Endothelial cell of hepatic sinusoid (primary cell): ENCODE results near the gene TPRG1.

Experiments used
- in situ Hi-C: cut with HindIII; loops from 2 replicates; pipeline ENCODE4 v1.10.0; 2017; ENCODE audit warnings: low sequenced_read_pairs

TPRG1 gene, protein sequence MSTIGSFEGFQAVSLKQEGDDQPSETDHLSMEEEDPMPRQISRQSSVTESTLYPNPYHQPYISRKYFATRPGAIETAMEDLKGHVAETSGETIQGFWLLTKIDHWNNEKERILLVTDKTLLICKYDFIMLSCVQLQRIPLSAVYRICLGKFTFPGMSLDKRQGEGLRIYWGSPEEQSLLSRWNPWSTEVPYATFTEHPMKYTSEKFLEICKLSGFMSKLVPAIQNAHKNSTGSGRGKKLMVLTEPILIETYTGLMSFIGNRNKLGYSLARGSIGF

DNA sequence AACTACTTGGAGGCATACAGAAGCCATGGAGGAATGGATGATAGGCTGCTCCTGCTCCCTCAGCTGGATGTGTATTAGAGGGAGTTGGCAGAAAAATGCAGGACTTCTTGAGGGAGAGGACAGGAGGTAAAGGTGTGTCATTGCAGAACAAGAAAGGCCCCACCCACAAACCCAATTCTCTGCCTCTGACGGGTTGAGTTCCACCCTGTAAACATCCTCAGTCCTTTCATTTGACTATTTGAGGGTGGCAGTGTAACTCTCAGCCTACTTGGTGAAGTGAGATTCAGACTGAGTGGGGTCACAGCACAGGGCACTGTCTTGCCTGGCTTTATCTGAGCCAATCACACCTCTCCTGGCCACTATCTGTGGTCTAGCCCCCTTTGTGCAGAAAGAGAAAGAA, at the start of gene TPRG1:
TSS of gene TPRG1 (plus strand) at position 265 of the 400 bp plus-strand sequence. CDS start 35,414 bp downstream, outside the sequence.
- in situ Hi-C loops: no loop called here

DNA sequence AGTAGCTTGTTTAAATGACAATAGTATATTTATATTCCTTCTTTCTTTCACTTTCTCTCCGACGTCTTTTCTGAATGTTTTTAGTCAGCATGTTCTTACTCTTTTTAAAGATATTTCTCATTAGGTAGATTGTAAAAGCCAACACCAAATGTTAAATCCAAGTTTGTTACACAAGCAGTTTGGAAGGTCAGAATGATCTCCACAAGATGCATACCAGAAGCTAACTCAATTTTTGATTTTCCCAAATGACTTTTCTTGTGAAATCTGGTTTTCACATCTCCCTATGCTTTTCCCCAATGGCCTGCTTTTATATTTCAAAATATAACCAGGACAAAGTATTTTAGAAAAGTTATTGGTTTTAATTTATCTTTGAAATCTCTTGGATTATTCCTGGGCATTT, 49.7 kb upstream of the TPRG1 start:
- in situ Hi-C loops: no loop called here

DNA sequence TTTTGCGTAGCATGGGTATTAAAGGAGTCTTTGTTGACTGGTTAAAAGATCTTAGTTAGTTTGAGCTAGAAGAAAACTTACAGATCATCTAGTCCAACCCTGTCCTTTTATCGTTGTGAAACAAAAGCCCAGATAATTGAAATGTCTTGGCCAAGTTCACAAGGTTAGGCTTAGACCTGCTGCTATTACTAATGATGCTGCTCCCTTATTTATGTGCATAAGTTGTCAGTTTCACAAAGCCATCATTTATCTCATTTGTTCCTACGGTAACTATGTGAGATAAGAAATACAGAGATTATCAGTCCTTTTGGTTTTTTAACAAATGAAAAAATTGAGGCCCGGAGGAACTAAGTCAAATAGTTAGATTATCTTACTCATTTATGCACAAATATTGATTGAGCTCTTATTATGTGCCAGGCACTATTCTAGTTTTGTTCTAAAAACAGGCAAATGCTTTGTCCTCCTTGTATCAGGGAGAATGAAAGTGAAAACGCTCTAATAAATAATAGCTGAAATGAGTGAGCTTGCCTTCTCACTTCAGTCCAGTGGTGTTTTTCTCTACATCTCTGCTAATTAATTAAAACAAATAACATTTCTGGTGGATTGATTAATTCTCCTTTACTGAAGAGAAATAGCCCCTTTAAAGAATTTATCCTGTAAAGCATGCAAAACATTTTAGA, 49.1 kb upstream of the TPRG1 start:
- in situ Hi-C loops: no loop called here

DNA sequence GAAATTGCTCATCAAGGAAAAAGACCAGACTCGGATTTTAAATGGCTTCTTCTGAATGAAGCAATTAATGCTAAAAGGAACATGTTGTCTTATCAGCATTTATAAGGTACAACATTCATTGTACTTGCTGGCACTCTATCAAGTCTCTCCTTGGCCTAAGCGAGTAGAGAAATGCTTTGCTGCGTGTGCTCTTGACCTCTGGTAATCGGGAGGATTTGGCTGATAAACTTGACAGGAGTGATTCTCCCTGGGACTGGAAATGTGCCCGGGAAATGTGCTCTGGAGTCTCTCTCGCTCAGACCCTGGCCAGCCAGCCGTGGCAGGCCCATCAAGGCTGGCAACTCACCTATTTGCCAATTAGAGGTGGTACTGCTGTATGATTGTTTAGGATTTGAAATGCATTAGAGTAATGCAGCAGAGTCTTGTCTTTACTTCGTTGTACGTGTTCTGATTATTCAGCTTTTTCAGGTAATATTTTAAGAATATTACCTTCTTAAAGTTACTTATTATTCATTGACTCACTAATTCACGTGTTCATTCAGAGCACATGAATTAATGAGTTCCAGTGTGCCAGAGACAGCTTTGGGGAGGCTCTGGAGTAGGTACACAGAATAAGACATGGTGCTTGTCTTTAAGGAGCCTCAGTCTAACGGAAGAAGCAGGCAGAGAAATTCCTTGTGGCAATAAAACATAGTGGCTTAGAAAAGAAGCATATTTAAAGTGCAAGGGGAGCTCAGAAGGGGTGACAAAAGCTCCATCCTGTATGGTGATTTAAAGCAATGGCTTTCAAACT, 48.0 kb upstream of the TPRG1 start:
- in situ Hi-C loops: no loop called here

DNA sequence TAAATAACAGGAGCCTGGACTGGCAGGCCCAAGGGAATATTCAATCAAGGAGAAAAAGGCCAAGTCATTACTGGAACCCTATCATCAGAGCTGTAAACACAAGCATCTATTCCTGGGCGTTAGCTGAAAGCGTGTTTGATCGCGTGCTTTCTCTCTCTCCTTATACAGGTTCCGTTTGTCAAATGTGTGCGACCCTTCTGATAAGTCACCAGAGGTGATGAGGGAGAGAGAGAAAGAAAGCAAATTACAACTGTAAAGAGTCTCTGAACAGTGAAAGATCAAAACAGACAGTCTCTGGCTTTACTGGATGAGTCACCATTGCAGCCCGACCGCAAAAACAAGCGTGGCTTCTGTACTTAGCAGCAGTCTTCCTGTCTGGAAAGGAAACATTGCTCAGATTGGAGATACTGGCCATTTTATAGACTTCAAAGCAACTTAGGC, 39.5 kb upstream of the TPRG1 start:
- in situ Hi-C loops: no loop called here

DNA sequence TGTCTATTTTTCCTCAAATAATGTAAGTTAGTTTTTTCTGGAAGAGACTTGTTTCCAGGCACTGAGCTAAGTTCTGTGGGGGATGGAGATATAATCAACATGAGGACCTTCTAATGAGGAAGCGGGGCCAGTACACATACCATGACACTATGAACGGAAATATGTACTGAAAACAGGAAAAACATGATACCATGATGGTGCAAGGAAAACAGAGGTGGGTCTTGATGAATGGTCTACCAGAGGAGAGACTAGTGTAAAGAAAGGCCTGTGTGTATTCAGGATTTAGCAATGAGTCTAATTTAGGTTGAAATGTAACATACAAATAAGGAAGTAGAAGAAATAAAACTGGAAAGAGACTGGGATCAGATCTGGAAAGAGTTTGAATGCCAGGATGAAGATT, 38.9 kb upstream of the TPRG1 start:
- in situ Hi-C loops: no loop called here

DNA sequence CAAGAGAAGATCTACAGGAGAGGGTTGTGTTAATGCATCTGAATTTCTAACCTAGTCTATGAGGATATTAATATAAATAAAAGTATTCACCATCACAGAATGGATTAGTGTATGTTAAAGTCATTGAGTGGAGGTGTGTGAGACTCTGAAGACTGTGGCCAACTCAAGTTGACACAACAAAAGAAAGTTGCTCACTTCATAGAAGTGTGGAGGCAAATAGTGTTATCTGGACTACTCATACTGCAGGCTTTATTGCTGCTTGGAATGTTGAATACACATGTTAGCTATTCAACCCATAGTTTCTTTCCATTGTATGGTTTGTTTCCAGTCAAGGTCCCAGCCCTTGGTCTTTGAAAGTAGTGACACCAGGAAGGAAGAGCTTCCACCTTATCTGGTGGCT, 38.0 kb upstream of the TPRG1 start:
- in situ Hi-C loops: no loop called here

DNA sequence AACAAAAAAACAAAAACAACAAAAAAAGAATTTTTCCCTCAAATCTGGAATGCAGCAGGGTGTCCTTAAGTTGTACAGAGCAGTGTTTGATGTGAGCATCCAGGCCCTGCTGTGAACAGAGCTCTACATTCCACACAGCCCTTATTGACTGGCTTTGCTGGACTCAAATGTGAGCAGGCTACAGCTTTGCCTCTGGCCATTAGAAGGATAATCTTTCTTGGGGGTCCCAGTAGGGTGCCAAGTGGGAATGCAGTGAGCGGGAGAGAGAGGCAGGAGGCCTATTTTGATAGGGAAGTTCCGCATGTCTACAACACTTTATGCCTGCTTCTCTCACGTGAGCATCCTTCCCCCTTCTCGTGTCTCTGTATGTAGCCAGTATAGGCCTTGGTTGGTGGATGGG, 34.4 kb upstream of the TPRG1 start:
- in situ Hi-C loops: no loop called here

DNA sequence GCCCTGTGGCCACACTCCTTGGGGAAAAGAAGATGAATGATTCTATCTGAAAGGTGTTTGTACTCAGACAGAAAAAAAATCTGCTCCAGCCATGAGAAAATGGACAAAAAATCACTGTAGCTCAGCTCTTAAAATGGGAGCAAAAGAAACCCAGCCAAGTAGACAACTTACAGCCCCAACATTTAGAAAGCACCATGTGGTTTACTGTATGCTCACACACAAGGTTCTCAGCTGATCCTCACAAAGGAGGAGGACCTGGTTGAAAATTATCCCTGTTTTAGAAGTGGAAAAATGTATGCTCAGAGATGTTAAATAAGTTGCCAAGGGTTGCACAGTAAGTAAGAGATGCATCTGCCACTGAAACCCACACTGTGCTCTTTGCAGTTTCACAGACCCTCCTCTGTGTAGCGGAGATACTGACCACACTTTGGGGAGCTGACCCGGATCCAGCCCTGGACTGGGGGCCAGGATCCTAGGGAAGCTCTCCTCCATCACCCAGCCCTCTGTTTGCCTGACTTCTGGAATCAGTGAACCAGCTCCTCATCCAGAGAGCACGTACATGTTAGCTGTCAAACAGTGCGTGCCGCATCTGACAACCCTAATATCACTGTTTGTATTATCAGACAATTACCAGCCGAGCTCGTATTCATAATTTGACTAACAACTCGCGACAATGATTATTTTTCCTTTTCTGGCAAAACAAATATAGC, 32.7 kb upstream of the TPRG1 start:
- in situ Hi-C loops: no loop called here

DNA sequence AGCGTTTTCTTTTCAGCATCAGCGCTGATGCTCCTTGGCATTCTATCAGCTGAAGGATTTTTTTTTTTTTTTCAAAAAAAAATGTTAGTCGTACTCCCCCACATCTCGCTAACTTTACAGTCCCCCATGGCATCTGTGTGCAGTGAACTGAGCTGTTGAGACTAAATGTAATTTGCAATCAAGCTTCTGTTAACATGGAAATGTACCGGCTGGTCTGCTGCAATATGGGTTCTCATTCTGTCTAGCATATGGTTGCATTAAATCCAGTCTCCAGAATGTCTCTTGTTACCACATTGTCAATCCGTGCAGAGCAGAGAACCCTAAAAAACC, 32.2 kb upstream of the TPRG1 start:
- in situ Hi-C loops: no loop called here

DNA sequence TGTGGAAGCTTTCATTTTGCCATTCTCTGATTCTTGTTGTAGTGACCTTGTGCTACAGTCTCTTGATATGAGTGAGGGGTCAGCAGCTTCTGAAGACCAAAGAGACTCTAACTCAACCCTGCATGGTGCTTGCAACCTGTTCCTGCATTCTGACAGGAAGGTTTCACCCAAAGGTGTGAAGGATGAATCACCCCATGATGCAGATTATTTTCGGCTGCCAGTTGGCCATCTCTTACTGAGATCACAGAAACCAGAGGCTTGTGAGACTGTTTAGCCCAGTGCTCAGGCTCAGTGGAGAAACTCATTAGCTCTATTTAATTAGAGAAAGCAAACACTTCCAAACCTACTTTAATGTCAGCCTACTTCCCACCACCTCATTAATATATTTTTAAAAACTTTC, 29.2 kb upstream of the TPRG1 start:
- in situ Hi-C loops: loop anchor here (5.0 to 10.0 kb wide), 2 partner anchors 50 to 188 kb away; no protein-coding TSS in a partner anchor

DNA sequence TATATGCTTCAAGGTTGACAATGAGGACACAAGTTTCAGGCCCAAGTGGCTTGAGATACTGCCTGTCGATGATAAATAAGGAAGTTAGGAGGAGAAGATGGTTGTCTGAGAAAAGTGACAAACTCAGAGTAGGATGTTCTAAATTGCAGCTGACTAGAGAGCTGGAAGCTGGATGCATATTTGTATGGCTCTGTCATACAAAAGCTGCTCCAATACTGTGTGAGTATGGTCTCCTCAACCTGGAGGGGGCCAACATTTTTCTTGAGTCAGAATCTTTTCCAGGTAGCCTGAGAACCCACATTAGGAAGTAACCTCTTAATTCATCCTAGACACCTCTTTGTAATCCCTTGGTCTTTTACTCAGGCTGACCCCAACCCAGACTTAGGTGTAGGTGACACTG, 28.4 kb upstream of the TPRG1 start:
- in situ Hi-C loops: loop anchor here (5.0 to 10.0 kb wide), 2 partner anchors 51 to 189 kb away; no protein-coding TSS in a partner anchor

DNA sequence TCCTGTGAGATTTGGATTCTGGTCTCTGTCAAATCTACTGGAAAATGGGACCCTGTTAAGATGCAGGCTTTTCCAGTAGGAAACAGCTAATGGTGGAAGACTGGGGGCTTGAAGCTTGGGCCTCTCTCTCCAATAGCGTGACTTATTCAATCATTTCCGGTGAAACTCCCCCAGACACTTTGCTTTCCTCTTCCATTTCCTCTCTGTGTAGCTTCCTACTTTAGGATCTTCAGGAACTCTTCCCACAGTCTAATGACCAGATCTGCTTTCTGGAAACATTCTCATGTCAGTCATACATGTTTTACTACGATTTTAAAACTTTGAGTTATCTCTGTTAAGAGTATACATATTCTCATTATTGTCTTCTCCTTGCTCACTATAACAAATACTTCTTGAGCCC, 28.0 kb upstream of the TPRG1 start:
- in situ Hi-C loops: loop anchor here (5.0 to 10.0 kb wide), 2 partner anchors 51 to 189 kb away; no protein-coding TSS in a partner anchor

DNA sequence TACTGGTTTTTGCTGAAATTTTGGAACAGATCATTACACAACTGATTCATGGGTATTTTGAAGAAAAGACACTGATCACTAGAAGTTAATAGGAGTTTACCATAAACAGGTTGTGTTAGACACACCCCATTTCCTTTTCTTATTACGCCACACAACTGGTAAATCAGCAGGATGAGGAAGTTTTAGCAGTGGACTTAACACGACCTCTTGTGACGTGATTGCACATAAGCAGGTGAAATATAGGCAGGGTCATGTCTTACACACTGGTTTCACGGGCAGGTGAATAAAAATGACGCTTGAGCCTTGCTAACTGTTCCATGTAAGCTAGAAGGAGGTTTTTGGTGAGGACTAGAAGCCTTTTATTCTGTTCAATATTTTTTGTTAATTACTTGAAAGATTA, 27.1 kb upstream of the TPRG1 start:
- in situ Hi-C loops: loop anchor here (5.0 to 10.0 kb wide), 2 partner anchors 52 to 190 kb away; no protein-coding TSS in a partner anchor

DNA sequence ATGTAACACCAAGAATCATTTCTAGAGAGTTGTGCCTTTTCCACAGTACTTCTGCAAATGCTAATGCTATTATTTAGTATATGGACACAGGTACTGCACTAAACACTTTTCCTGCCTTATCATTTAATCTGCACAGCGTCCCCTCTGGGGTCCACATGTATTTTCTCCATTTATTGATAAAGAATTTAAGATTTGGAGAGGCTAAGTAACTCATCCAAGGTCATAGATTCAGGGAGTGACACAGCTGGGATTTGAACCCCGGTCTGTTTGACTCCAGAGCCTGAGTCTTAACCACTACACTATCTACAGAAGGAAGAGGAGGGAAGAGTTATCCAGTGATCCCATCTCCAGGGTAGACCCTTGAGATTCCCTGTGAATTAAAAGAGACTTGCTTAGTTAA, 24.9 kb upstream of the TPRG1 start:
- in situ Hi-C loops: loop anchor here (10.0 kb wide), 1 partner anchor 192 kb away; no protein-coding TSS in a partner anchor

DNA sequence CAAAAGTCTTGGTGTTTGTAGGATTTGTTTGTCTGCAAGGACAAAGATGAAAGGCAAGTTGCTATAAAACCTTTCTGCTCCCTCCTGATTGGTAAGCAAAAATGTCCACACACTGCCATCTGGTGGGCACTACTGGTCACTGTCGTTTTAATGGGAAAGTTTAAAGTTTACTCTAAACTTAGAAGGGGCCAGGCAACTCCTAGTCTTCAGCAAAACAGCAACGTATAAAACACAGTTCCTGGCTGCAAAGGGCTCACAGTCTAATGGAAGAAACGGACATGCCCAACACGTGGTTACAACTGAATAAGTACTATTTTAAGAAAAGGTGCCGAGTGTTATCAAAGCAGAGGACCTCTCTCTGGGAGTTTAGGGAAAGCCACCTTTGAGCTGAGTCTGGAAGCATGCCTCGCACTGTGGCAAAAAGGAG, 23.7 kb upstream of the TPRG1 start:
- in situ Hi-C loops: loop anchor here (10.0 kb wide), 1 partner anchor 193 kb away; no protein-coding TSS in a partner anchor

DNA sequence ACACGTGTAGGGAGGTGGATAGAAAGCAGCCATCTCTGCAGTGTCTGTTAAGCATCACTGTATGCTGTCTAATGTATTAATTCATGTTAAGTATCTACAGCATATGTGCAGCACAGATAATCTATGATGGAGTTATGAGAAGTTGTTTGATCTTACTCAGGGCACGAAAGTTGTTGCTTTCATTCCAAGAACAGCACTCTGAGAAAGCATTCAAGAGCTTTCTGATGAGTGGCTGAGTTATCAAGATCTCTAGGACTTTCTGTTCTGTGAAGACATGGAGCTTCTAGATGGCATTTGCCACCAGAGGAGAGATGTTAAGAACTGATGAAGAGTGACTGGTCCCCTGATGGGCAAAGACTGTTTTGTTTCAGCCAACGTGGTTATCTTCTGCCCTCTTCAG, 22.6 kb upstream of the TPRG1 start:
- in situ Hi-C loops: loop anchor here (10.0 kb wide), 1 partner anchor 194 kb away; no protein-coding TSS in a partner anchor

DNA sequence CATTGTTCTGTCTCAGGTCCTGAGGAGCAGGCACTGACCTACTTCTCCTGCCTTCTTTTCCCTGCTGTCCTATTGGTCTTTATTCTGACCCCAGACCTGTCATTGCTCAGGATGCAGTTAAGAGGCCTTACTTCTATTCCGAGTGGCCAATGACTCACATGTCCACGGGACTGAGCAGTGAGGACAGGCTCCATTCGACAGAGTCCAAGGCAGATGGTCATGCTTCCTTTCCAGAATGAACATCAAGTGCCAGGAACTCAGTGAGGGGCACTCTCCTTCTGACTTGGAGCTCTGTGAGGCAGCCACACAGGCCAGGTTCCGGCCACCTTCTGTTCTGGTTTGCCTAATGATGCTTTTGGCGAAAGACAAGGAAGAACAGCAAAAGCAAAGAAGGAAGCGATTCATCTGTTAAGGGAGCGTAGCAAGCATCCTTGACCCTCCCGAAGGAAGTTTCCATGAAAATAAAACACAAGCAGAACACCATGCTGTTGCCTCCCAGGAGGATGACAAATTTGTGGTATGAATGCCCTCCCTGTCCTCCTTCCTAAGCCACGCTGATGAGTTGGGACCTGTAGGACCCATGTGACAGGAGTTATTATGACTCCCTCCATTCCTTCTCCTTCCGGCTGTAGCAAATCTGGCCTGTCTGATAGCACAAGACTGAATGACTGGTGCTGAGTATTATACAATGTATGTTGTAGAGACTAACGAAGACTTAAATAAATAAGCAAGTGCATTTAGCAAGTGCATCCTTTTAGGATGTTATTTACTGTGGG, 14.4 kb upstream of the TPRG1 start:
- in situ Hi-C loops: no loop called here

DNA sequence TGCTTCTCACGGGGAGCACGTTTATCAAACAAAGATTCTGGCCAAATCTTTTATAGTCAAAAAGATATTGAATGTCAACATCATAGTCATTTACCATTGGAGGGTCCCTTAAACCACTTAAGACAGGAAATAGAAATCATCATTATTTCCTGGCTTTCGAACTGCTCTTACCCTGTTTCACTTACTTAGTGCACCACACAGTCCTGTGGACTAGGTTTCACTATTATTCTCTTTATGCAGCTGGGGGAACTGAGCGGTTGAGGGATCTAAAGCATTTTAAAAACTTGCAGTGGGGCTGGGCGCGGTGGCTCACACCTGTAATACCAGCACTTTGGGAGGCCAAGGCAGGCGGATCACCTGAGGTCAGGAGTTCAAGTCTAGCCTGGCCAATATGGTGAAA, 13.7 kb upstream of the TPRG1 start:
- in situ Hi-C loops: no loop called here
